ENCODE measurements around the gene ARID4B. TPM values are rescaled to one million over a fixed set of nuclear protein-coding genes. Genes with fewer than 3 reads are reported as not detected.

The ARID4B gene
- polyA plus RNA-seq, 1 donor from 2014 or later: 49.3 TPM

GRCh38 chr1:235169986-235170385 is 158.0 kb downstream of the ARID4B start:
- Histone ChIP-seq H3K9me3 (ENCODE audit: low read length) (no peaks in the 10 kb centered on the region), H3K36me3 (ENCODE audit: insufficient read depth, low read length) (no peaks in the 10 kb centered on the region), H3K4me2 (ENCODE audit: low read length) (no peak overlapping the region), H3K9me2 (ENCODE audit: insufficient read depth, low read length) (no peaks in the 10 kb centered on the region), H3K79me2 (replicated peaks; ENCODE audit: insufficient read depth, low read length) (no peaks in the 10 kb centered on the region), H3K27me3 (ENCODE audit: insufficient read depth, low read depth, low read length) (no peaks in the 10 kb centered on the region), H4K20me1 (ENCODE audit: insufficient read depth) (no peaks in the 10 kb centered on the region), H3F3A (ENCODE audit: insufficient read depth, low read length, poor library complexity, severe bottlenecking) (no peaks in the 10 kb centered on the region), H3K9ac (ENCODE audit: low read length) (no peak overlapping the region), H2AFZ (ENCODE audit: low read depth, low read length) (no peak overlapping the region), H3K4me3 (ENCODE audit: low read length) (no peak overlapping the region), H3K27ac (ENCODE audit: low read length) (no peak overlapping the region)
- no peak for TF ChIP-seq RAD21 (conservative IDR thresholded peaks at IDR 0.05)
- TF ChIP-seq CTCF (IDR thresholded peaks at IDR 0.05; ENCODE audit: poor library complexity, severe bottlenecking): no peak
- TF ChIP-seq EP300 (conservative IDR thresholded peaks at IDR 0.05; ENCODE audit: poor library complexity, severe bottlenecking): no peak
- no peak for TF ChIP-seq POLR2AphosphoS5 (IDR thresholded peaks at IDR 0.05)
- TF ChIP-seq MXI1 (conservative IDR thresholded peaks at IDR 0.05; ENCODE audit: poor library complexity, severe bottlenecking): no peak

- no peaks in the 10 kb centered on the region for H3F3A ChIP-seq (ENCODE audit: insufficient read depth, low read length, poor library complexity, severe bottlenecking)
- H3K4me2 ChIP-seq (ENCODE audit: low read length): no peak overlapping the region
- no peaks in the 10 kb centered on the region for H4K20me1 ChIP-seq (ENCODE audit: insufficient read depth)
- no peak overlapping the region for H3K4me3 ChIP-seq (ENCODE audit: low read length)
- no peak for TF ChIP-seq SMC3 (conservative IDR thresholded peaks at IDR 0.05; ENCODE audit: poor library complexity)
- TF ChIP-seq RAD21 (conservative IDR thresholded peaks at IDR 0.05): no peak
- no peak for TF ChIP-seq MXI1 (conservative IDR thresholded peaks at IDR 0.05; ENCODE audit: poor library complexity, severe bottlenecking)
- TF ChIP-seq EP300 (conservative IDR thresholded peaks at IDR 0.05; ENCODE audit: poor library complexity, severe bottlenecking): no peak
- TF ChIP-seq TAF1 (IDR thresholded peaks at IDR 0.05; ENCODE audit: low read depth): no peak
- no peak for TF ChIP-seq CTCF (IDR thresholded peaks at IDR 0.05; ENCODE audit: poor library complexity, severe bottlenecking)
- TF ChIP-seq REST (IDR thresholded peaks at IDR 0.05; ENCODE audit: borderline replicate concordance): no peak
- TF ChIP-seq EZH2 (IDR thresholded peaks at IDR 0.05; ENCODE audit: borderline replicate concordance, insufficient read depth, low read length, poor library complexity, severe bottlenecking): no peak
- no peak for TF ChIP-seq POLR2AphosphoS5 (IDR thresholded peaks at IDR 0.05)
- H3K9ac ChIP-seq (ENCODE audit: low read length): no peak overlapping the region
- no peak overlapping the region for H2AFZ ChIP-seq (ENCODE audit: low read depth, low read length)
- no peaks in the 10 kb centered on the region for H3K9me2 ChIP-seq (ENCODE audit: insufficient read depth, low read length)
- H3K36me3 ChIP-seq (ENCODE audit: insufficient read depth, low read length): no peaks in the 10 kb centered on the region
- H3K27me3 ChIP-seq (ENCODE audit: insufficient read depth, low read depth, low read length): no peaks in the 10 kb centered on the region
- H3K27ac ChIP-seq (ENCODE audit: low read length): no peak overlapping the region
- no peaks in the 10 kb centered on the region for H3K79me2 ChIP-seq (replicated peaks; ENCODE audit: insufficient read depth, low read length)
- H3K9me3 ChIP-seq (ENCODE audit: low read length): no peaks in the 10 kb centered on the region
Observed at GRCh38 chr1:235168375-235168774, 159.6 kb downstream of the ARID4B start.

All from neural cell (in vitro differentiated cells).